WTC11 (cell line): Measurements from ENCODE around the gene KCNK4. TPM values are rescaled to one million over a fixed set of nuclear protein-coding genes. Genes with fewer than 3 reads are reported as not detected.

Experiments
- ATAC-seq: fragments of 200-7000 bp; cut with Tn5 transposase; 2 replicates; pipeline ENCODE4 v1.10.0; 2021; ENCODE audit warnings: mild to moderate bottlenecking, moderate library complexity
- CTCF ChIA-PET: fragments of 300-600 bp; sonication (Branson Sonifier 250); formaldehyde crosslinking; loops from one replicate; lab custom pipeline; 2021; ENCODE audit warnings: antibody characterized with exemption; lab: Charles Lee
- POLR2A ChIA-PET: fragments of 350-600 bp; sonication (Branson Sonifier 250); formaldehyde crosslinking; loops from one replicate; lab custom pipeline; 2021; ENCODE audit warnings: antibody characterized with exemption; lab: Charles Lee
- DNase-seq: peaks from one replicate; pipeline ENCODE4 v3.0.0; 2021; ENCODE audit warnings: low spot score
- H3K27ac Mint-ChIP-seq: 2 replicates; pipeline ENCODE4 v1.8.0; 2021; ENCODE audit warnings: mixed read lengths
- H3K27me3 Mint-ChIP-seq: 2 replicates; pipeline ENCODE4 v1.8.0; 2021; ENCODE audit warnings: low read depth, mild to moderate bottlenecking, moderate library complexity, mixed read lengths
- H3K36me3 Mint-ChIP-seq: 2 replicates; pipeline ENCODE4 v1.8.0; 2021; ENCODE audit warnings: mixed read lengths
- H3K4me1 Mint-ChIP-seq: 2 replicates; pipeline ENCODE4 v1.8.0; 2022; ENCODE audit warnings: mixed read lengths
- H3K4me3 Mint-ChIP-seq: 2 replicates; pipeline ENCODE4 v1.8.0; 2021; ENCODE audit warnings: mild to moderate bottlenecking, moderate library complexity, mixed read lengths
- H3K9me3 Mint-ChIP-seq: 2 replicates; pipeline ENCODE4 v1.8.0; 2021; ENCODE audit warnings: mixed read lengths
- ATF1 ChIP-seq: sonication (generic); formaldehyde crosslinking; IDR thresholded peaks from 2 replicates; pipeline ENCODE4 v1.8.1; 2023; ENCODE audit warnings: mild to moderate bottlenecking, moderate library complexity, missing genetic modification reagents
- EMX1 ChIP-seq: fragments of 250-450 bp; sonication (Bioruptor Pico); IDR thresholded peaks from 2 replicates; pipeline ENCODE4 v1.8.0; 2021; ENCODE audit warnings: mild to moderate bottlenecking
- ETV6 ChIP-seq: sonication (generic); formaldehyde crosslinking; IDR thresholded peaks from 2 replicates; pipeline ENCODE4 v1.8.1; 2022; ENCODE audit warnings: mild to moderate bottlenecking, missing genetic modification reagents
- FOXJ3 ChIP-seq: sonication (generic); formaldehyde crosslinking; IDR thresholded peaks from 2 replicates; pipeline ENCODE4 v1.9.0; 2021; ENCODE audit warnings: missing genetic modification reagents, mild to moderate bottlenecking, borderline replicate concordance
- FOXK1 ChIP-seq: sonication (generic); formaldehyde crosslinking; IDR thresholded peaks from 2 replicates; pipeline ENCODE4 v1.8.0; 2022; ENCODE audit warnings: mild to moderate bottlenecking, moderate library complexity, missing genetic modification reagents
- GABPB1 ChIP-seq: sonication (generic); formaldehyde crosslinking; IDR thresholded peaks from 2 replicates; pipeline ENCODE4 v1.8.1; 2023; ENCODE audit warnings: mild to moderate bottlenecking, missing genetic modification reagents
- IRF2 ChIP-seq: sonication (generic); formaldehyde crosslinking; IDR thresholded peaks from 2 replicates; pipeline ENCODE4 v1.8.0; 2022; ENCODE audit warnings: low read depth, missing genetic modification reagents, borderline replicate concordance
- NR3C1 ChIP-seq: sonication (generic); formaldehyde crosslinking; conservative IDR thresholded peaks from 2 replicates; pipeline ENCODE4 v1.8.1; 2023; ENCODE audit warnings: low read depth, mild to moderate bottlenecking, missing genetic modification reagents
- OVOL2 ChIP-seq: fragments of 250-450 bp; sonication (Bioruptor Pico); IDR thresholded peaks from 2 replicates; pipeline ENCODE4 v1.9.0; 2021; ENCODE audit warnings: mild to moderate bottlenecking, borderline replicate concordance
- SMAD3 ChIP-seq: sonication (generic); formaldehyde crosslinking; IDR thresholded peaks from 2 replicates; pipeline ENCODE4 v1.8.0; 2022; ENCODE audit warnings: missing genetic modification reagents, mild to moderate bottlenecking, borderline replicate concordance
- SMAD4 ChIP-seq: sonication (generic); formaldehyde crosslinking; IDR thresholded peaks from 2 replicates; pipeline ENCODE4 v1.8.0; 2022; ENCODE audit warnings: mild to moderate bottlenecking, missing genetic modification reagents
- SP1 ChIP-seq: sonication (generic); formaldehyde crosslinking; conservative IDR thresholded peaks from 2 replicates; pipeline ENCODE4 v1.8.1; 2022; ENCODE audit warnings: missing genetic modification reagents
- ZMAT4 ChIP-seq: fragments of 250-450 bp; sonication (Bioruptor Pico); IDR thresholded peaks from 2 replicates; pipeline ENCODE4 v1.9.0; 2021; ENCODE audit warnings: mild to moderate bottlenecking
- ZNF121 ChIP-seq: sonication (generic); formaldehyde crosslinking; IDR thresholded peaks from 2 replicates; pipeline ENCODE4 v1.8.0; 2023; ENCODE audit warnings: missing genetic modification reagents
- ZNF138 ChIP-seq: sonication (generic); formaldehyde crosslinking; conservative IDR thresholded peaks from 2 replicates; pipeline ENCODE4 v1.8.1; 2022; ENCODE audit warnings: mild to moderate bottlenecking, moderate library complexity, missing genetic modification reagents
- ZNF232 ChIP-seq: sonication (generic); formaldehyde crosslinking; IDR thresholded peaks from 2 replicates; pipeline ENCODE4 v1.8.0; 2022; ENCODE audit warnings: mild to moderate bottlenecking, missing genetic modification reagents
- ZNF263 ChIP-seq: sonication (generic); formaldehyde crosslinking; IDR thresholded peaks from 2 replicates; pipeline ENCODE4 v1.8.1; 2022; ENCODE audit warnings: low read depth, mild to moderate bottlenecking, moderate library complexity, missing genetic modification reagents
- ZNF281 ChIP-seq: sonication (generic); formaldehyde crosslinking; IDR thresholded peaks from 2 replicates; pipeline ENCODE4 v1.8.0; 2023; ENCODE audit warnings: mild to moderate bottlenecking, missing genetic modification reagents
- ZNF396 ChIP-seq: fragments of 250-450 bp; sonication (Bioruptor Pico); IDR thresholded peaks from 2 replicates; pipeline ENCODE4 v1.8.0; 2021; ENCODE audit warnings: mild to moderate bottlenecking, moderate library complexity, borderline replicate concordance
- ZNF532 ChIP-seq: fragments of 250-450 bp; sonication (Bioruptor Pico); IDR thresholded peaks from 2 replicates; pipeline ENCODE4 v1.9.0; 2021; ENCODE audit warnings: mild to moderate bottlenecking, borderline replicate concordance
- ZNF671 ChIP-seq: fragments of 250-450 bp; sonication (Bioruptor Pico); IDR thresholded peaks from 2 replicates; pipeline ENCODE4 v1.8.0; 2021; ENCODE audit warnings: mild to moderate bottlenecking
- total RNA-seq: library from RNA; stranded (reverse); gene quantifications from 3 replicates; pipeline ENCODE4 v1.2.3, GENCODE V29; 2021
- TF ChIP-seq, protein P1 (sequence below): sonication (generic); formaldehyde crosslinking; IDR thresholded peaks from 2 replicates; pipeline ENCODE4 v1.8.1; 2023; ENCODE audit warnings: mild to moderate bottlenecking, missing genetic modification reagents
- TF ChIP-seq, protein P2 (sequence below): fragments of 250-450 bp; sonication (Bioruptor Pico); IDR thresholded peaks from 2 replicates; pipeline ENCODE4 v2.1.2; 2022; ENCODE audit warnings: mild to moderate bottlenecking, moderate library complexity
- TF ChIP-seq, protein P3 (sequence below): sonication (generic); formaldehyde crosslinking; IDR thresholded peaks from 2 replicates; pipeline ENCODE4 v1.8.1; 2022; ENCODE audit warnings: missing genetic modification reagents, borderline replicate concordance

KCNK4 gene
- total RNA-seq, 1 experiment from 2014 or later = 0.74 TPM

- no peak for TF ChIP-seq ZNF532 (CRISPR knock-in tag)
- no peak for TF ChIP-seq GABPB1
- peak; percentile 37; the same call in 1 of the 2 replicates for TF ChIP-seq ZNF671 (CRISPR knock-in tag)
- TF ChIP-seq SP1 (CRISPR knock-in tag) = no peak
- TF ChIP-seq, protein P1, sequence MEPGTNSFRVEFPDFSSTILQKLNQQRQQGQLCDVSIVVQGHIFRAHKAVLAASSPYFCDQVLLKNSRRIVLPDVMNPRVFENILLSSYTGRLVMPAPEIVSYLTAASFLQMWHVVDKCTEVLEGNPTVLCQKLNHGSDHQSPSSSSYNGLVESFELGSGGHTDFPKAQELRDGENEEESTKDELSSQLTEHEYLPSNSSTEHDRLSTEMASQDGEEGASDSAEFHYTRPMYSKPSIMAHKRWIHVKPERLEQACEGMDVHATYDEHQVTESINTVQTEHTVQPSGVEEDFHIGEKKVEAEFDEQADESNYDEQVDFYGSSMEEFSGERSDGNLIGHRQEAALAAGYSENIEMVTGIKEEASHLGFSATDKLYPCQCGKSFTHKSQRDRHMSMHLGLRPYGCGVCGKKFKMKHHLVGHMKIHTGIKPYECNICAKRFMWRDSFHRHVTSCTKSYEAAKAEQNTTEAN (CRISPR knock-in tag) = no peak
Observed at GRCh38 chr11:64316672-64317324, 25.7 kb downstream of the KCNK4 start (continued).

DNA sequence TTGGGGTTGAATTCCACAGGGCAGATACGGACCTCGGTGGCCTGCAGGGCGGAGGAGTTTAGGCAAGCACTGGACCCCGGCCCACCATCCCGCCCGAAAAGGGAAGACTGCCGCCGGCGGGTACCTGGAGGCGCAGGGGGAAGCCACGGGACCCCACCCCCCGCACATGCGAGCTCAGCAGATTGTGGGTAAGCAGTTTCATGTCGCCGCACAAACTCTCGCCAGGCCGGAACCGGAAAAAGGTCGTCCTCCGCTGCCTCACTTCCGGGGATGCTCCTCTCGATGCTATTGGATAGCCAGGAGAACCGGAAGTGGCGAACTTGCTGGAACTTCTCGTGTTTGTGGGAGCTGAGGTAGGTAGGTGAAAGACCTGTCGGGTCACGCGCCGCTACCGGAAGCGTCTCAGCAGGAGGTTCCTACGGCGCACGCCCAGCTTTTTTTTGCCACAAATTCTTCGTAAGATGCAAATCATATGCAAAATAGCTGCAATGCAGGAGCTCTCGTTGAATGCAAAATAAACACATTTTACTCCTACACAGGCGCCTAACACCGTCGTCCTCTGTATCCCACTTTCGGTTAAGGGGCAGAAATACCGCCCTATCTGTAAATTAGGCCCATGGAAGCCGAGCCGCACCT lies 26.3 kb downstream of the KCNK4 start, which contains the start of gene TRMT112:
Gene TRMT112, minus strand, starts transcription at position 235 of the 636 bp plus-strand sequence. Its CDS starts 33 bp downstream, at position 202.
- peak within 1 kb of the TSS; percentile 90 for H3K4me3 Mint-ChIP-seq
- CTCF ChIA-PET = interaction anchor here (0.7 to 3.8 kb wide), 38 partner anchors 10 to 339 kb away, joined by 3 to 173 read pairs (median 5); partner anchors contain the start of genes BAD, CATSPERZ, CCDC88B and ESRRA
- no peaks in the 10 kb centered on the region for H3K27me3 Mint-ChIP-seq
- H3K27ac Mint-ChIP-seq = peak within 1 kb of the TSS; percentile 99
- peak; percentile 68 for ATAC-seq
- POLR2A ChIA-PET = interaction anchor here (0.5 to 3.0 kb wide), 17 partner anchors 13 to 657 kb away, joined by 3 to 25 read pairs (median 6); partner anchors contain the start of genes CATSPERZ, DNAJC4, ESRRA and FKBP2
- DNase-seq = peak; percentile 91
- H3K4me1 Mint-ChIP-seq = peaks cover 17% of the 10 kb centered on the region
- no peaks in the 10 kb centered on the region for H3K9me3 Mint-ChIP-seq
- H3K36me3 Mint-ChIP-seq = peaks cover 27% of the 10 kb centered on the region
- no peak for TF ChIP-seq NR3C1 (CRISPR knock-in tag)
- 0 out of 2 replicates have a peak, but pooled peaks have one; percentile 70 for TF ChIP-seq ZNF232 (CRISPR knock-in tag)
- TF ChIP-seq IRF2 (CRISPR knock-in tag) = no peak
- no peak for TF ChIP-seq ZNF121 (CRISPR knock-in tag)
- no peak for TF ChIP-seq ZNF263 (CRISPR knock-in tag)
- no peak for TF ChIP-seq ZMAT4 (CRISPR knock-in tag)
- peak; percentile 59; the same call in 1 of the 2 replicates for TF ChIP-seq FOXK1 (CRISPR knock-in tag)
- TF ChIP-seq SMAD3 (CRISPR knock-in tag) = 0 out of 2 replicates have a peak, but pooled peaks have one; percentile 65
- TF ChIP-seq EMX1 (CRISPR knock-in tag) = no peak
- no peak for TF ChIP-seq SP1 (CRISPR knock-in tag)
- TF ChIP-seq SMAD4 (CRISPR knock-in tag) = no peak
- TF ChIP-seq ZNF281 (CRISPR knock-in tag) = no peak
- TF ChIP-seq ZNF138 = no peak
- no peak for TF ChIP-seq ZNF396
- TF ChIP-seq OVOL2 (CRISPR knock-in tag) = no peak
- TF ChIP-seq, protein P2, sequence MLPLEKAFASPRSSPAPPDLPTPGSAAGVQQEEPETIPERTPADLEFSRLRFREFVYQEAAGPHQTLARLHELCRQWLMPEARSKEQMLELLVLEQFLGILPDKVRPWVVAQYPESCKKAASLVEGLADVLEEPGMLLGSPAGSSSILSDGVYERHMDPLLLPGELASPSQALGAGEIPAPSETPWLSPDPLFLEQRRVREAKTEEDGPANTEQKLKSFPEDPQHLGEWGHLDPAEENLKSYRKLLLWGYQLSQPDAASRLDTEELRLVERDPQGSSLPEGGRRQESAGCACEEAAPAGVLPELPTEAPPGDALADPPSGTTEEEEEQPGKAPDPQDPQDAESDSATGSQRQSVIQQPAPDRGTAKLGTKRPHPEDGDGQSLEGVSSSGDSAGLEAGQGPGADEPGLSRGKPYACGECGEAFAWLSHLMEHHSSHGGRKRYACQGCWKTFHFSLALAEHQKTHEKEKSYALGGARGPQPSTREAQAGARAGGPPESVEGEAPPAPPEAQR (CRISPR knock-in tag) = no peak
- TF ChIP-seq, protein P3, sequence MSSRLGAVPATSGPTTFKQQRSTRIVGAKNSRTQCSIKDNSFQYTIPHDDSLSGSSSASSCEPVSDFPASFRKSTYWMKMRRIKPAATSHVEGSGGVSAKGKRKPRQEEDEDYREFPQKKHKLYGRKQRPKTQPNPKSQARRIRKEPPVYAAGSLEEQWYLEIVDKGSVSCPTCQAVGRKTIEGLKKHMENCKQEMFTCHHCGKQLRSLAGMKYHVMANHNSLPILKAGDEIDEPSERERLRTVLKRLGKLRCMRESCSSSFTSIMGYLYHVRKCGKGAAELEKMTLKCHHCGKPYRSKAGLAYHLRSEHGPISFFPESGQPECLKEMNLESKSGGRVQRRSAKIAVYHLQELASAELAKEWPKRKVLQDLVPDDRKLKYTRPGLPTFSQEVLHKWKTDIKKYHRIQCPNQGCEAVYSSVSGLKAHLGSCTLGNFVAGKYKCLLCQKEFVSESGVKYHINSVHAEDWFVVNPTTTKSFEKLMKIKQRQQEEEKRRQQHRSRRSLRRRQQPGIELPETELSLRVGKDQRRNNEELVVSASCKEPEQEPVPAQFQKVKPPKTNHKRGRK = no peak
- TF ChIP-seq FOXJ3 (CRISPR knock-in tag) = no peak
- no peak for TF ChIP-seq ATF1 (CRISPR knock-in tag)
- peak; percentile 72; the same call in 1 of the 2 replicates for TF ChIP-seq ETV6
